CD4-positive, alpha-beta T cell treated with Interleukin-6 for 4 hours (primary cell): Measurements from ENCODE around the gene NOB1.
"Not testable (repeated sequence)": the region's sequence is repeated elsewhere in the genome, so short reads cannot be mapped to it uniquely, and the experiment has no call there.

Source experiments
- DNase-seq: peaks from one replicate; pipeline ENCODE4 v3.0.0-alpha.2; 2020; ENCODE audit warnings: mixed read lengths

Gene NOB1

GRCh38 chr16:69754469-69755310 is at the start of gene NOB1:
Gene NOB1, minus strand, starts transcription at chr16:69754926. Its CDS starts 16 bp downstream, at chr16:69754910.
- peak; percentile 98 for DNase-seq

- DNase-seq: no peak
These were observed 49.6 kb upstream of the NOB1 start for GRCh38 chr16:69804297-69804696.

- DNase-seq: no peak
These were observed 44.9 kb upstream of the NOB1 start for GRCh38 chr16:69799611-69800031.

- no peak for DNase-seq
These were observed 43.7 kb upstream of the NOB1 start for GRCh38 chr16:69798466-69798865.

GRCh38 chr16:69796285-69797118 is 41.8 kb upstream of the NOB1 start:
- peak; percentile 21 for DNase-seq

GRCh38 chr16:69794486-69794885 is 39.8 kb upstream of the NOB1 start:
- DNase-seq: no peak

- DNase-seq: no peak
These were observed 38.8 kb upstream of the NOB1 start for GRCh38 chr16:69793526-69793925.

GRCh38 chr16:69791391-69791847 is 36.7 kb upstream of the NOB1 start:
- not testable (repeated sequence) for DNase-seq

GRCh38 chr16:69787883-69788282 is 33.2 kb upstream of the NOB1 start:
- DNase-seq: no peak

- no peak for DNase-seq
These were observed 29.9 kb upstream of the NOB1 start for GRCh38 chr16:69784586-69784985.

- DNase-seq: no peak
These were observed 26.4 kb upstream of the NOB1 start for GRCh38 chr16:69781118-69781517.

GRCh38 chr16:69779724-69780123 is 25.0 kb upstream of the NOB1 start:
- no peak for DNase-seq

- DNase-seq: no peak
These were observed 20.8 kb upstream of the NOB1 start for GRCh38 chr16:69775563-69775962.

- no peak for DNase-seq
These were observed 18.7 kb upstream of the NOB1 start for GRCh38 chr16:69773260-69773947.

GRCh38 chr16:69771651-69771967 is 16.9 kb upstream of the NOB1 start:
- no peak for DNase-seq

- no peak for DNase-seq
These were observed 14.7 kb upstream of the NOB1 start for GRCh38 chr16:69769404-69769803.

- DNase-seq: no peak
These were observed 13.9 kb upstream of the NOB1 start for GRCh38 chr16:69768666-69769065.

- no peak for DNase-seq
These were observed 12.9 kb upstream of the NOB1 start for GRCh38 chr16:69767459-69768229.

GRCh38 chr16:69763599-69763942 is 8.8 kb upstream of the NOB1 start:
- DNase-seq: no peak

- DNase-seq: no peak
These were observed 8.3 kb upstream of the NOB1 start for GRCh38 chr16:69762814-69763598.

- DNase-seq: peak; percentile 83
These were observed 7.5 kb upstream of the NOB1 start, which contains the start of gene WWP2 for GRCh38 chr16:69761983-69762813. Gene WWP2, plus strand, starts transcription at chr16:69762332. Its CDS starts 24,679 bp downstream, at chr16:69787011.
